Karpas-422 (cell line): ENCODE data around the gene RAI14. TPM values are rescaled to one million over a fixed set of nuclear protein-coding genes. Genes with fewer than 3 reads are reported as not detected.
"Not testable (repeated sequence)": the region's sequence is repeated elsewhere in the genome, so short reads cannot be mapped to it uniquely, and the experiment has no call there.

Experiments
- DNase-seq: peaks from one replicate; pipeline ENCODE4 v3.0.0-alpha.2; 2015
- H2AFZ ChIP-seq: fragments of 200-600 bp; sonication (generic); 2 replicates; pipeline ENCODE4 v1.6.1; 2014; ENCODE audit warnings: antibody characterized with exemption, low read length, mixed read lengths
- H3K27ac ChIP-seq: fragments of 200-600 bp; sonication (generic); 2 replicates; pipeline ENCODE4 v1.5.1; 2014; ENCODE audit warnings: mild to moderate bottlenecking, low read length, moderate library complexity
- H3K27me3 ChIP-seq: fragments of 200-600 bp; sonication (generic); 2 replicates; pipeline ENCODE4 v1.6.1; 2014; ENCODE audit warnings: low read length, mixed read lengths
- H3K36me3 ChIP-seq: fragments of 200-600 bp; sonication (generic); 2 replicates; pipeline ENCODE4 v1.6.1; 2014; ENCODE audit warnings: low read length, mixed read lengths; ENCODE audit not compliant: insufficient read depth
- H3K4me1 ChIP-seq: fragments of 200-600 bp; sonication (generic); 2 replicates; pipeline ENCODE4 v1.6.1; 2014; ENCODE audit warnings: mild to moderate bottlenecking, low read length, mixed read lengths
- H3K4me2 ChIP-seq: fragments of 200-600 bp; sonication (generic); 2 replicates; pipeline ENCODE4 v1.6.1; 2014; ENCODE audit warnings: low read length, low read depth, mild to moderate bottlenecking; ENCODE audit not compliant: poor library complexity, severe bottlenecking
- H3K4me3 ChIP-seq: fragments of 200-600 bp; sonication (generic); 2 replicates; pipeline ENCODE4 v1.5.1; 2014; ENCODE audit warnings: mild to moderate bottlenecking, antibody characterized with exemption, low read length, mixed read lengths
- H3K79me2 ChIP-seq: fragments of 200-600 bp; sonication (generic); 2 replicates; pipeline ENCODE4 v1.6.1; 2014; ENCODE audit warnings: mild to moderate bottlenecking, low read length, mixed read lengths
- H3K9ac ChIP-seq: fragments of 200-600 bp; sonication (generic); 2 replicates; pipeline ENCODE4 v1.6.0; 2014; ENCODE audit warnings: low read length
- H3K9me2 ChIP-seq: fragments of 200-600 bp; sonication (generic), shearing (Covaris generic); replicated peaks from 2 replicates; pipeline ENCODE4 v1.6.0; 2014; ENCODE audit warnings: mild to moderate bottlenecking, low read length, moderate library complexity; ENCODE audit not compliant: insufficient read depth
- H3K9me3 ChIP-seq: fragments of 300-700, 200-600 bp; sonication (generic); 2 replicates; pipeline ENCODE4 v1.6.1; 2014; ENCODE audit warnings: low read length, mixed read lengths
- H4K20me1 ChIP-seq: fragments of 200-600 bp; sonication (generic); 2 replicates; pipeline ENCODE4 v1.6.1; 2014; ENCODE audit warnings: mild to moderate bottlenecking, antibody characterized with exemption, low read length, low read depth; ENCODE audit not compliant: insufficient read depth
- total RNA-seq: library from RNA; depleted of rRNA; stranded (reverse); fragments of >200 nt; shearing (Covaris generic); gene quantifications from 2 replicates; pipeline ENCODE4 v1.2.3, GENCODE V29; 2014; ENCODE audit warnings: low replicate concordance

RAI14 gene
- total RNA-seq, 1 experiment from 2014 or later: not detected

- DNase-seq, H3K4me3 ChIP-seq, H4K20me1 ChIP-seq, H3K36me3 ChIP-seq, H2AFZ ChIP-seq, H3K4me1 ChIP-seq, H3K9ac ChIP-seq, H3K27ac ChIP-seq, H3K9me2 ChIP-seq, H3K27me3 ChIP-seq, H3K4me2 ChIP-seq, H3K9me3 ChIP-seq, H3K79me2 ChIP-seq: not testable (repeated sequence)
Observed at GRCh38 chr5:34774678-34775077, 118.5 kb downstream of the RAI14 start.

- no peak for DNase-seq
- no peak overlapping the region for H3K4me2 ChIP-seq
- H3K27ac ChIP-seq: no peak overlapping the region
- no peak overlapping the region for H3K9ac ChIP-seq
- no peaks in the 10 kb centered on the region for H3K27me3 ChIP-seq
- H2AFZ ChIP-seq: no peak overlapping the region
- no peaks in the 10 kb centered on the region for H3K9me3 ChIP-seq
- H3K4me3 ChIP-seq: no peak overlapping the region
- H3K36me3 ChIP-seq: no peaks in the 10 kb centered on the region
- no peaks in the 10 kb centered on the region for H3K4me1 ChIP-seq
- H3K9me2 ChIP-seq: no peaks in the 10 kb centered on the region
- no peaks in the 10 kb centered on the region for H4K20me1 ChIP-seq
- H3K79me2 ChIP-seq: no peaks in the 10 kb centered on the region
Observed at GRCh38 chr5:34775886-34776285, 119.8 kb downstream of the RAI14 start.

- H3K79me2 ChIP-seq: no peaks in the 10 kb centered on the region
- DNase-seq: no peak
- H3K9me2 ChIP-seq: no peaks in the 10 kb centered on the region
- H3K9ac ChIP-seq: no peak overlapping the region
- no peaks in the 10 kb centered on the region for H4K20me1 ChIP-seq
- H3K27ac ChIP-seq: no peak overlapping the region
- H3K9me3 ChIP-seq: no peaks in the 10 kb centered on the region
- no peaks in the 10 kb centered on the region for H3K4me1 ChIP-seq
- H3K4me3 ChIP-seq: no peak overlapping the region
- H3K27me3 ChIP-seq: no peaks in the 10 kb centered on the region
- H2AFZ ChIP-seq: no peak overlapping the region
- H3K4me2 ChIP-seq: no peak overlapping the region
- no peaks in the 10 kb centered on the region for H3K36me3 ChIP-seq
Observed at GRCh38 chr5:34778091-34778850, 122.1 kb downstream of the RAI14 start.

- not testable (repeated sequence) for H3K4me2 ChIP-seq, H3K9me3 ChIP-seq, H3K9ac ChIP-seq, H3K27ac ChIP-seq, H3K9me2 ChIP-seq, H3K4me1 ChIP-seq, H2AFZ ChIP-seq, DNase-seq, H4K20me1 ChIP-seq, H3K4me3 ChIP-seq, H3K79me2 ChIP-seq, H3K27me3 ChIP-seq, H3K36me3 ChIP-seq
Observed at GRCh38 chr5:34783892-34784291, 127.8 kb downstream of the RAI14 start.

- Histone ChIP-seq H4K20me1 (no peaks in the 10 kb centered on the region), H3K4me3 (no peak overlapping the region), H3K36me3 (no peaks in the 10 kb centered on the region), H3K9me3 (no peaks in the 10 kb centered on the region), H3K27ac (no peak overlapping the region), H3K4me1 (no peaks in the 10 kb centered on the region), H2AFZ (no peak overlapping the region), H3K9ac (no peak overlapping the region), H3K27me3 (no peaks in the 10 kb centered on the region), H3K4me2 (no peak overlapping the region), H3K79me2 (no peaks in the 10 kb centered on the region), H3K9me2 (no peaks in the 10 kb centered on the region)
- DNase-seq: no peak
Observed at GRCh38 chr5:34787035-34787434, 130.9 kb downstream of the RAI14 start.

GRCh38 chr5:34789021-34789531 is 132.9 kb downstream of the RAI14 start:
- Histone ChIP-seq H3K9me3 (no peaks in the 10 kb centered on the region), H4K20me1 (no peaks in the 10 kb centered on the region), H3K4me3 (no peak overlapping the region), H3K9me2 (no peaks in the 10 kb centered on the region), H3K4me1 (no peaks in the 10 kb centered on the region), H3K4me2 (no peak overlapping the region), H3K27me3 (no peaks in the 10 kb centered on the region), H3K79me2 (no peaks in the 10 kb centered on the region), H3K27ac (no peak overlapping the region), H2AFZ (no peak overlapping the region), H3K36me3 (no peaks in the 10 kb centered on the region), H3K9ac (no peak overlapping the region)
- no peak for DNase-seq

GRCh38 chr5:34789639-34790038 is 133.5 kb downstream of the RAI14 start:
- H3K27me3 ChIP-seq: no peaks in the 10 kb centered on the region
- no peaks in the 10 kb centered on the region for H3K9me3 ChIP-seq
- no peaks in the 10 kb centered on the region for H4K20me1 ChIP-seq
- H3K9me2 ChIP-seq: no peaks in the 10 kb centered on the region
- no peak overlapping the region for H3K27ac ChIP-seq
- H2AFZ ChIP-seq: no peak overlapping the region
- H3K4me3 ChIP-seq: no peak overlapping the region
- H3K36me3 ChIP-seq: no peaks in the 10 kb centered on the region
- H3K4me1 ChIP-seq: no peaks in the 10 kb centered on the region
- no peaks in the 10 kb centered on the region for H3K79me2 ChIP-seq
- DNase-seq: no peak
- no peak overlapping the region for H3K9ac ChIP-seq
- no peak overlapping the region for H3K4me2 ChIP-seq

GRCh38 chr5:34790069-34790468 is 133.9 kb downstream of the RAI14 start:
- no peak overlapping the region for H3K4me2 ChIP-seq
- no peak for DNase-seq

More at GRCh38 chr5:34790069-34790468, 133.9 kb downstream of the RAI14 start:
- H3K36me3 ChIP-seq: no peaks in the 10 kb centered on the region
- no peak overlapping the region for H3K4me3 ChIP-seq
- no peaks in the 10 kb centered on the region for H3K9me3 ChIP-seq
- no peaks in the 10 kb centered on the region for H4K20me1 ChIP-seq
- no peak overlapping the region for H3K27ac ChIP-seq
- H2AFZ ChIP-seq: no peak overlapping the region
- no peaks in the 10 kb centered on the region for H3K4me1 ChIP-seq
- no peaks in the 10 kb centered on the region for H3K79me2 ChIP-seq
- no peaks in the 10 kb centered on the region for H3K9me2 ChIP-seq
- H3K9ac ChIP-seq: no peak overlapping the region
- no peaks in the 10 kb centered on the region for H3K27me3 ChIP-seq
